Mucosa of gallbladder (tissue), 1 donor: Measurements from ENCODE around the gene SQSTM1. TPM values are rescaled to one million over a fixed set of nuclear protein-coding genes. Genes with fewer than 3 reads are reported as not detected.

Source experiments
- total RNA-seq: library from RNA; stranded (reverse); gene quantifications from one replicate; pipeline ENCODE4 v1.2.1, GENCODE V29; 2021
- donor health status: DM: no; HTN: no; CAD: no.

SQSTM1 gene
- total RNA-seq, 1 donor from 2014 or later = 711 TPM

Other genes with a start within 250 kb of the SQSTM1 start
- 466 TPM for gene HNRNPH1, start 197.2 kb upstream of the SQSTM1 start, total RNA-seq
- not detected for gene CBY3, start 139.9 kb upstream of the SQSTM1 start, total RNA-seq
- gene CANX, start 121.9 kb upstream of the SQSTM1 start, total RNA-seq = 696 TPM
- 36.6 TPM for gene MAML1, start 88.1 kb upstream of the SQSTM1 start, total RNA-seq
- 26.0 TPM for gene LTC4S, start 26.9 kb upstream of the SQSTM1 start, total RNA-seq
- 272 TPM for gene MGAT4B, start 14.0 kb upstream of the SQSTM1 start, total RNA-seq
- 38.6 TPM for gene MRNIP, start 37.9 kb downstream of the SQSTM1 start, total RNA-seq
- gene TBC1D9B, start 87.0 kb downstream of the SQSTM1 start, total RNA-seq = 149 TPM